ENCODE results near the gene MYCL.

The MYCL gene

GRCh38 chr1:39902460-39902807, 717 bp upstream of the MYCL start:
- ATAC-seq: no peak
- Mint-ChIP-seq H3K9me3 (no peaks in the 10 kb centered on the region), H3K36me3 (ENCODE audit: low read depth) (no peaks in the 10 kb centered on the region), H3K4me1 (peaks cover 8% of the 10 kb centered on the region), H3K27me3 (peaks cover 65% of the 10 kb centered on the region), H3K4me3 (peak overlapping the region; percentile 68), H3K27ac (no peak overlapping the region)
- no peak for DNase-seq

- Mint-ChIP-seq H3K27me3 (peaks cover 64% of the 10 kb centered on the region), H3K9me3 (no peaks in the 10 kb centered on the region), H3K4me1 (peaks cover 6% of the 10 kb centered on the region), H3K27ac (no peak overlapping the region), H3K4me3 (peak overlapping the region; percentile 38), H3K36me3 (ENCODE audit: low read depth) (no peaks in the 10 kb centered on the region)
- ATAC-seq: no peak
- DNase-seq: no peak
These were observed 328 bp downstream of the MYCL start for GRCh38 chr1:39901464-39901713.

GRCh38 chr1:39900662-39901463, 854 bp downstream of the MYCL start:
- no peaks in the 10 kb centered on the region for H3K36me3 Mint-ChIP-seq (ENCODE audit: low read depth)
- no peak overlapping the region for H3K27ac Mint-ChIP-seq
- H3K9me3 Mint-ChIP-seq: no peaks in the 10 kb centered on the region
- ATAC-seq: peak; percentile 4
- DNase-seq: peak; percentile 15
- peak overlapping the region; percentile 55 for H3K4me3 Mint-ChIP-seq
- peaks cover 61% of the 10 kb centered on the region for H3K27me3 Mint-ChIP-seq
- H3K4me1 Mint-ChIP-seq: peaks cover 6% of the 10 kb centered on the region

GRCh38 chr1:39899611-39900538, 1.8 kb downstream of the MYCL start:
- no peaks in the 10 kb centered on the region for H3K36me3 Mint-ChIP-seq (ENCODE audit: low read depth)
- H3K9me3 Mint-ChIP-seq: no peaks in the 10 kb centered on the region
- ATAC-seq (no peak), DNase-seq (no peak)
- H3K4me3 Mint-ChIP-seq: peak overlapping the region; percentile 32
- peaks cover 6% of the 10 kb centered on the region for H3K4me1 Mint-ChIP-seq
- H3K27me3 Mint-ChIP-seq: peaks cover 59% of the 10 kb centered on the region
- no peak overlapping the region for H3K27ac Mint-ChIP-seq

- Mint-ChIP-seq H3K9me3 (no peaks in the 10 kb centered on the region), H3K27me3 (peaks cover 56% of the 10 kb centered on the region), H3K4me3 (no peak overlapping the region), H3K4me1 (peaks cover 6% of the 10 kb centered on the region), H3K27ac (no peak overlapping the region), H3K36me3 (ENCODE audit: low read depth) (no peaks in the 10 kb centered on the region)
- DNase-seq: no peak
- ATAC-seq: no peak
These were observed 2.8 kb downstream of the MYCL start for GRCh38 chr1:39898648-39899603.

GRCh38 chr1:39898191-39898590, 3.5 kb downstream of the MYCL start:
- no peak overlapping the region for H3K27ac Mint-ChIP-seq

GRCh38 chr1:39896909-39897685, 4.6 kb downstream of the MYCL start:
- peaks cover 3% of the 10 kb centered on the region for H3K4me1 Mint-ChIP-seq

More at GRCh38 chr1:39898191-39898590, 3.5 kb downstream of the MYCL start:
- no peak for DNase-seq
- Mint-ChIP-seq H3K4me3 (no peak overlapping the region), H3K9me3 (no peaks in the 10 kb centered on the region), H3K36me3 (ENCODE audit: low read depth) (no peaks in the 10 kb centered on the region), H3K27me3 (peaks cover 54% of the 10 kb centered on the region), H3K4me1 (peaks cover 6% of the 10 kb centered on the region)
- no peak for ATAC-seq

GRCh38 chr1:39895731-39896480, 5.8 kb downstream of the MYCL start:
- H3K36me3 Mint-ChIP-seq (ENCODE audit: low read depth): no peaks in the 10 kb centered on the region
- no peak overlapping the region for H3K4me3 Mint-ChIP-seq
- H3K27me3 Mint-ChIP-seq: peaks cover 54% of the 10 kb centered on the region

More at GRCh38 chr1:39896909-39897685, 4.6 kb downstream of the MYCL start:
- H3K4me3 Mint-ChIP-seq: no peak overlapping the region
- no peak for ATAC-seq
- H3K27me3 Mint-ChIP-seq: peaks cover 52% of the 10 kb centered on the region
- H3K27ac Mint-ChIP-seq: no peak overlapping the region
- DNase-seq: no peak
- no peaks in the 10 kb centered on the region for H3K36me3 Mint-ChIP-seq (ENCODE audit: low read depth)
- H3K9me3 Mint-ChIP-seq: no peaks in the 10 kb centered on the region

GRCh38 chr1:39894884-39895495, 6.7 kb downstream of the MYCL start:
- Mint-ChIP-seq H3K9me3 (no peaks in the 10 kb centered on the region), H3K36me3 (ENCODE audit: low read depth) (no peaks in the 10 kb centered on the region), H3K27me3 (peaks cover 52% of the 10 kb centered on the region), H3K4me3 (no peak overlapping the region), H3K27ac (no peak overlapping the region), H3K4me1 (no peaks in the 10 kb centered on the region)
- no peak for DNase-seq
- ATAC-seq: no peak

More at GRCh38 chr1:39895731-39896480, 5.8 kb downstream of the MYCL start:
- no peak for ATAC-seq
- no peak overlapping the region for H3K27ac Mint-ChIP-seq
- no peak for DNase-seq
- H3K9me3 Mint-ChIP-seq: no peaks in the 10 kb centered on the region
- peaks cover 3% of the 10 kb centered on the region for H3K4me1 Mint-ChIP-seq

- H3K27me3 Mint-ChIP-seq: peaks cover 38% of the 10 kb centered on the region
- ATAC-seq (no peak), DNase-seq (no peak)
- no peak overlapping the region for H3K27ac Mint-ChIP-seq
- H3K36me3 Mint-ChIP-seq (ENCODE audit: low read depth): no peaks in the 10 kb centered on the region
- H3K4me3 Mint-ChIP-seq: no peak overlapping the region
- H3K9me3 Mint-ChIP-seq: no peaks in the 10 kb centered on the region
- H3K4me1 Mint-ChIP-seq: no peaks in the 10 kb centered on the region
These were observed 8.8 kb downstream of the MYCL start for GRCh38 chr1:39892601-39893595.

GRCh38 chr1:39890880-39891279, 10.8 kb downstream of the MYCL start:
- Mint-ChIP-seq H3K9me3 (no peaks in the 10 kb centered on the region), H3K36me3 (ENCODE audit: low read depth) (no peaks in the 10 kb centered on the region), H3K4me3 (no peak overlapping the region), H3K4me1 (no peaks in the 10 kb centered on the region), H3K27ac (no peak overlapping the region), H3K27me3 (peaks cover 27% of the 10 kb centered on the region)
- DNase-seq: no peak
- no peak for ATAC-seq

- H3K36me3 Mint-ChIP-seq (ENCODE audit: low read depth): no peaks in the 10 kb centered on the region
- no peak overlapping the region for H3K4me3 Mint-ChIP-seq
- H3K27ac Mint-ChIP-seq: no peak overlapping the region
- DNase-seq: no peak
- ATAC-seq: no peak
- no peaks in the 10 kb centered on the region for H3K9me3 Mint-ChIP-seq
- H3K4me1 Mint-ChIP-seq: no peaks in the 10 kb centered on the region
- H3K27me3 Mint-ChIP-seq: peaks cover 22% of the 10 kb centered on the region
These were observed 11.4 kb downstream of the MYCL start for GRCh38 chr1:39890273-39890672.

All from activated naive CD8-positive, alpha-beta T cell treated with anti-CD3 and anti-CD28 coated beads, Interleukin-2, amount 50 U/mL, for 24 hours (primary cell).